Stomach (tissue), 4 donors: ENCODE measurements around the gene PASD1.

Experiments
- CTCF ChIP-seq, 7 experiments: fragments of 450-650 bp in 4 of 7; fragments of 200-600 bp in 3 of 7; sonication (generic) in 3 of 7; IDR thresholded peaks; one replicate each; pipeline ENCODE4 v1.5.1; 2016 to 2019; ENCODE audit warnings: antibody characterized with exemption in 7 of 7, control low read depth in 2 of 7, mild to moderate bottlenecking in 1 of 7
- EP300 ChIP-seq: sonication (generic); formaldehyde crosslinking; IDR thresholded peaks from one replicate; pipeline ENCODE4 v1.6.1; 2017; ENCODE audit warnings: antibody characterized with exemption
- POLR2A ChIP-seq, 4 donors: fragments of 450-650 bp; IDR thresholded peaks; one replicate each; pipeline ENCODE4 v1.6.1; 2016; ENCODE audit warnings: antibody characterized with exemption in 4 of 4, control low read depth in 2 of 4, mild to moderate bottlenecking in 1 of 4, moderate library complexity in 1 of 4

GRCh38 chrX:151687635-151688034 is 124.2 kb downstream of the PASD1 start:
- TF ChIP-seq CTCF (IDR thresholded peaks at IDR 0.05), result no peak
- no peak for TF ChIP-seq POLR2A (IDR thresholded peaks at IDR 0.05)
- no peak for TF ChIP-seq EP300
